A549 (cell line): Measurements from ENCODE around the gene ALDH1A1. TPM values are rescaled to one million over a fixed set of nuclear protein-coding genes. Genes with fewer than 3 reads are reported as not detected.

Source experiments
- ATAC-seq, 2 experiments: fragments of 200-7000 bp in 1 of 2; fragments of >200 bp in 1 of 2; cut with Nextera tagmentation in 1 of 2; cut with Tn5 transposase in 1 of 2; 3 replicates each; pipeline versions ENCODE4 v1.8.0 to v1.9.1; 2018 to 2020; ENCODE audit warnings: mild to moderate bottlenecking in 1 of 2, moderate library complexity in 1 of 2
- CTCF ChIA-PET: fragments of 300-600 bp; sonication (Branson Sonifier 250); formaldehyde crosslinking; extraction: SDS; loops from one replicate; lab custom pipeline; 2021; ENCODE audit warnings: antibody characterized with exemption, inconsistent platforms; lab: Yijun Ruan, JAX
- POLR2A ChIA-PET: fragments of 350-600 bp; formaldehyde crosslinking; extraction: SDS; loops from one replicate; lab custom pipeline; 2021; ENCODE audit warnings: antibody characterized with exemption, inconsistent platforms; lab: Yijun Ruan, JAX
- DNase-seq, 2 experiments: peaks; one replicate each; pipeline versions ENCODE4 v3.0.0 to v3.0.0-alpha.2; 2011 to 2016; ENCODE audit warnings: low read depth in 1 of 2, low spot score in 1 of 2
- FAIRE-seq: peaks from 2 replicates; lab custom pipeline; 2011; peaks lifted over from hg19 to GRCh38; lab: Jason Lieb, UNC
- H3K27ac ChIP-seq, 2 experiments: fragments of >200 bp; sonication (Bioruptor Twin); formaldehyde crosslinking; 3 replicates each; pipeline ENCODE4 v1.5.1; 2016 to 2017
- H3K4me1 ChIP-seq: fragments of >200 bp; sonication (Bioruptor Twin); formaldehyde crosslinking; 3 replicates; pipeline ENCODE4 v1.6.1; 2016
- H3K4me2 ChIP-seq: fragments of >200 bp; sonication (Bioruptor Twin); formaldehyde crosslinking; 3 replicates; pipeline ENCODE4 v1.6.1; 2016
- H3K4me3 ChIP-seq: fragments of >200 bp; sonication (Bioruptor Twin); formaldehyde crosslinking; 3 replicates; pipeline ENCODE4 v1.5.1; 2016
- H3K9me3 ChIP-seq: fragments of >200 bp; sonication (Bioruptor Twin); formaldehyde crosslinking; 3 replicates; pipeline ENCODE4 v1.6.1; 2016
- CEBPB ChIP-seq, 2 experiments: fragments of >200 bp in 1 of 2; sonication (Bioruptor Twin) in 1 of 2; formaldehyde crosslinking in 1 of 2; IDR thresholded peaks; 2 replicates each; pipeline ENCODE4 v1.6.1; 2012 to 2016
- EHF ChIP-seq: fragments of 250-450 bp; sonication (Bioruptor Pico); IDR thresholded peaks from 2 replicates; pipeline ENCODE4 v1.5.0; 2020; ENCODE audit warnings: mild to moderate bottlenecking
- EP300 ChIP-seq, 2 experiments: fragments of >200 bp; sonication (Bioruptor Twin); formaldehyde crosslinking; IDR thresholded peaks; 2 replicates in 1 of 2; 3 replicates in 1 of 2; pipeline ENCODE4 v1.6.1; 2016 to 2017
- ESRRA ChIP-seq: fragments of 150-350 bp; IDR thresholded peaks from 2 replicates; pipeline ENCODE4 v1.6.1; 2014; ENCODE audit warnings: mild to moderate bottlenecking, low read length, borderline replicate concordance
- FOSB ChIP-seq: fragments of 250-450 bp; sonication (Bioruptor Pico); IDR thresholded peaks from 2 replicates; pipeline ENCODE4 v1.5.0; 2020; ENCODE audit warnings: mild to moderate bottlenecking, moderate library complexity
- FOSL2 ChIP-seq, 2 experiments: fragments of 450-650 bp in 1 of 2; fragments of >200 bp in 1 of 2; sonication (Bioruptor Twin) in 1 of 2; formaldehyde crosslinking; IDR thresholded peaks; 2 replicates each; pipeline versions ENCODE4 v1.5.0 to v1.6.1; 2016 to 2020; ENCODE audit warnings: mild to moderate bottlenecking in 1 of 2, moderate library complexity in 1 of 2
- FOXS1 ChIP-seq: fragments of 250-450 bp; sonication (Bioruptor Pico); IDR thresholded peaks from 2 replicates; pipeline ENCODE4 v1.5.0; 2020; ENCODE audit warnings: mild to moderate bottlenecking, moderate library complexity
- GATA3 ChIP-seq: IDR thresholded peaks from 2 replicates; pipeline ENCODE4 v1.6.1; 2012; ENCODE audit warnings: borderline replicate concordance
- HEYL ChIP-seq: fragments of 250-450 bp; sonication (Bioruptor Pico); IDR thresholded peaks from 2 replicates; pipeline ENCODE4 v1.8.0; 2021; ENCODE audit warnings: mild to moderate bottlenecking, moderate library complexity
- HOXA7 ChIP-seq: fragments of 250-450 bp; sonication (Bioruptor Pico); IDR thresholded peaks from 2 replicates; pipeline ENCODE4 v1.5.0; 2020; ENCODE audit warnings: mild to moderate bottlenecking, moderate library complexity
- HOXB13 ChIP-seq: fragments of 250-450 bp; sonication (Bioruptor Pico); IDR thresholded peaks from 2 replicates; pipeline ENCODE4 v1.5.0; 2020; ENCODE audit warnings: low read depth, mild to moderate bottlenecking, moderate library complexity
- HOXB5 ChIP-seq: fragments of 250-450 bp; sonication (Bioruptor Pico); IDR thresholded peaks from 2 replicates; pipeline ENCODE4 v1.5.0; 2020; ENCODE audit warnings: mild to moderate bottlenecking, moderate library complexity
- JUNB ChIP-seq: fragments of >200 bp; sonication (Bioruptor Twin); formaldehyde crosslinking; IDR thresholded peaks from 2 replicates; pipeline ENCODE4 v1.6.1; 2016
- KDM1A ChIP-seq: fragments of 200-600 bp; sonication (generic); IDR thresholded peaks from 2 replicates; pipeline ENCODE4 v1.6.1; 2016; ENCODE audit warnings: low read depth, mild to moderate bottlenecking
- KDM5A ChIP-seq: fragments of 200-600 bp; sonication (generic); IDR thresholded peaks from 2 replicates; pipeline ENCODE4 v1.6.1; 2016; ENCODE audit warnings: antibody characterized with exemption, mild to moderate bottlenecking
- NPAS2 ChIP-seq: fragments of 250-450 bp; sonication (Bioruptor Pico); IDR thresholded peaks from 2 replicates; pipeline ENCODE4 v1.8.0; 2022; ENCODE audit warnings: mild to moderate bottlenecking, moderate library complexity, borderline replicate concordance
- NR3C1 ChIP-seq: fragments of >200 bp; sonication (Bioruptor Twin); formaldehyde crosslinking; IDR thresholded peaks from 3 replicates; pipeline ENCODE4 v1.6.1; 2017
- POLR2AphosphoS2 ChIP-seq: conservative IDR thresholded peaks from 2 replicates; pipeline ENCODE4 v1.6.1; 2012; ENCODE audit warnings: low read length, improper control_type of control experiment, inconsistent platforms
- RARB ChIP-seq: fragments of 250-450 bp; sonication (Bioruptor Pico); IDR thresholded peaks from 2 replicates; pipeline ENCODE4 v1.8.0; 2021; ENCODE audit warnings: mild to moderate bottlenecking, moderate library complexity
- RCOR1 ChIP-seq: fragments of 150-350 bp; IDR thresholded peaks from 2 replicates; pipeline ENCODE4 v1.6.1; 2014; ENCODE audit warnings: antibody characterized with exemption, low read length, low read depth
- RFX5 ChIP-seq: fragments of 450-650 bp; IDR thresholded peaks from 2 replicates; pipeline ENCODE4 v1.7.1; 2014; ENCODE audit warnings: antibody characterized with exemption, mild to moderate bottlenecking, moderate library complexity
- SREBF2 ChIP-seq: fragments of 450-650 bp; IDR thresholded peaks from 2 replicates; pipeline ENCODE4 v1.6.1; 2014; ENCODE audit warnings: mild to moderate bottlenecking, moderate library complexity
- TFCP2L1 ChIP-seq: fragments of 250-450 bp; sonication (Bioruptor Pico); IDR thresholded peaks from 2 replicates; pipeline ENCODE4 v1.5.0; 2021; ENCODE audit warnings: mild to moderate bottlenecking
- ZNF302 ChIP-seq: fragments of 250-450 bp; sonication (Bioruptor Pico); IDR thresholded peaks from 2 replicates; pipeline ENCODE4 v1.9.0; 2021; ENCODE audit warnings: inconsistent platforms, mild to moderate bottlenecking, moderate library complexity
- ZSCAN20 ChIP-seq: fragments of 250-450 bp; sonication (Bioruptor Pico); IDR thresholded peaks from 2 replicates; pipeline ENCODE4 v1.8.0; 2022; ENCODE audit warnings: mild to moderate bottlenecking, moderate library complexity
- WGBS: methylation state at CpG from one replicate; pipeline ENCODE4 v1.1.6; 2017; ENCODE audit errors: missing lambda C conversion rate; 5-methylcytosine and 5-hydroxymethylcytosine counted together
- polyA plus RNA-seq, 4 experiments: library from polyadenylated mRNA; depleted of rRNA in 3 of 4; stranded (reverse); fragments of >200 nt; fragmentation: RNase III in 1 of 4; extraction: RNeasy Plus Mini Kit Qiagen cat#74134 plus additional on column Dnase treatment in 1 of 4; gene quantifications; 2 replicates in 3 of 4; 3 replicates in 1 of 4; pipeline ENCODE4 v1.2.3, GENCODE V29; 2011 to 2017
- TF ChIP-seq, protein P1 (sequence below): fragments of 450-650 bp; IDR thresholded peaks from 2 replicates; pipeline ENCODE4 v1.6.1; 2014; ENCODE audit warnings: antibody characterized with exemption
- TF ChIP-seq, protein P2 (sequence below): fragments of >200 bp; sonication (Bioruptor Twin); formaldehyde crosslinking; IDR thresholded peaks from 3 replicates; pipeline ENCODE4 v1.6.1; 2016
- TF ChIP-seq, protein P3 (sequence below): fragments of 250-450 bp; sonication (Bioruptor Pico); IDR thresholded peaks from 2 replicates; pipeline ENCODE4 v1.5.0; 2020; ENCODE audit warnings: low read depth, mild to moderate bottlenecking, moderate library complexity

ALDH1A1 gene
- polyA plus RNA-seq, 2 of the 4 experiments (the other 2 are of a cell fraction), result 8,617 to 9,987 TPM

DNA sequence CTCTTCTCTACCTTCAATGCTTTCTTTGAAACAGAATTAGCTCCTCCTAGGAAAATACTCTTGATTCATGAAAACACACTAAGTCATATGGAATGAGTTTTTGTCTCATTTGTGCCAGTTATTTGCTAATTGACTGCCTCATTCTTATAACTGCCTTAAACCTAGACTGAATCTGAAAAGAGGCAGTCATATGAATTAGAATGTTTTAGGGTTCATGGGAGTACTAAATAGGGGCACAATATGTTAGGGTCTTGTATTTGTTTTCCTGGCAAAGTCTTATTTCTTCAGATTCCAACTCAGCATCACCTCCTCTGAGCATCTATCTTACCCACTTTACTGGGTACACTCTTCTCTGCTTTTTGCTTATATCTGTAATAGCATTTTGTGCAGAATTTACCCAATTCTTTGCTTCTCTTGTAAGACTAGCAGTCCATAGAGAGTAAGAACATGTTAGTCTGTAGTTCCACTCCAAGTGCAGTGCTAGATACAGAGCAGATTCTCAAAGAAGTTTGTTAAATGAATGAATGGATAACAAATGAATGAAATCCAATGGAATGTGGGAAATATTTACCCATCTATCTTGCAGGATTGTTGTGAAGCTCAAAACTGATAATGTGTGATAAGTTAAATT is 43.9 kb upstream of the ALDH1A1 start:
- H3K9me3 ChIP-seq, result peaks cover 9% of the 10 kb centered on the region; the same call in 1 of the 3 replicates
- H3K4me2 ChIP-seq, result peak overlapping the region; percentile 89
- ChIA-PET CTCF (interaction anchor here (0.6 to 2.2 kb wide), 8 partner anchors 10 to 139 kb away, joined by 3 to 8 read pairs (median 4); no protein-coding TSS in a partner anchor), POLR2A (interaction anchor here (1.1 to 1.9 kb wide), 6 partner anchors 9 to 48 kb away, joined by 3 to 7 read pairs (median 5); no protein-coding TSS in a partner anchor)
- H3K27ac ChIP-seq, result peak overlapping the region; percentile 95 to 98
- ATAC-seq (peak; percentile 21 to 35; a peak in 5 of 6 replicates), DNase-seq (no peak), FAIRE-seq (no peak)
- H3K4me1 ChIP-seq, result peaks cover 64% of the 10 kb centered on the region
- H3K4me3 ChIP-seq, result peak overlapping the region; percentile 31
- 0 out of 2 replicates have a peak, but pooled peaks have one; percentile 20 for TF ChIP-seq HOXB13
- peak; percentile 79 for TF ChIP-seq RARB (CRISPR knock-in tag)
- TF ChIP-seq HEYL (CRISPR knock-in tag), result 0 out of 2 replicates have a peak, but pooled peaks have one; percentile 10
- TF ChIP-seq SREBF2, result no peak
- TF ChIP-seq EHF (CRISPR knock-in tag), result peak; percentile 29; the same call in 1 of the 2 replicates
- TF ChIP-seq ESRRA, result no peak
- TF ChIP-seq POLR2AphosphoS2, result no peak
- peak; percentile 24; the same call in 1 of the 2 replicates for TF ChIP-seq ZNF302 (CRISPR knock-in tag)
- no peak for TF ChIP-seq CEBPB (IDR thresholded peaks at IDR 0.05)
- TF ChIP-seq HOXA7 (CRISPR knock-in tag), result peak; percentile 88
- no peak for TF ChIP-seq KDM5A
- TF ChIP-seq HOXB5 (CRISPR knock-in tag), result no peak; the same call in 1 of the 2 replicates
- TF ChIP-seq FOXS1 (CRISPR knock-in tag), result 0 out of 2 replicates have a peak, but pooled peaks have one; percentile 29
- TF ChIP-seq, protein P1, sequence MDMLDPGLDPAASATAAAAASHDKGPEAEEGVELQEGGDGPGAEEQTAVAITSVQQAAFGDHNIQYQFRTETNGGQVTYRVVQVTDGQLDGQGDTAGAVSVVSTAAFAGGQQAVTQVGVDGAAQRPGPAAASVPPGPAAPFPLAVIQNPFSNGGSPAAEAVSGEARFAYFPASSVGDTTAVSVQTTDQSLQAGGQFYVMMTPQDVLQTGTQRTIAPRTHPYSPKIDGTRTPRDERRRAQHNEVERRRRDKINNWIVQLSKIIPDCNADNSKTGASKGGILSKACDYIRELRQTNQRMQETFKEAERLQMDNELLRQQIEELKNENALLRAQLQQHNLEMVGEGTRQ, result no peak
- TF ChIP-seq, protein P2, sequence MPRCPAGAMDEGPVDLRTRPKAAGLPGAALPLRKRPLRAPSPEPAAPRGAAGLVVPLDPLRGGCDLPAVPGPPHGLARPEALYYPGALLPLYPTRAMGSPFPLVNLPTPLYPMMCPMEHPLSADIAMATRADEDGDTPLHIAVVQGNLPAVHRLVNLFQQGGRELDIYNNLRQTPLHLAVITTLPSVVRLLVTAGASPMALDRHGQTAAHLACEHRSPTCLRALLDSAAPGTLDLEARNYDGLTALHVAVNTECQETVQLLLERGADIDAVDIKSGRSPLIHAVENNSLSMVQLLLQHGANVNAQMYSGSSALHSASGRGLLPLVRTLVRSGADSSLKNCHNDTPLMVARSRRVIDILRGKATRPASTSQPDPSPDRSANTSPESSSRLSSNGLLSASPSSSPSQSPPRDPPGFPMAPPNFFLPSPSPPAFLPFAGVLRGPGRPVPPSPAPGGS, result no peak
- peak; percentile 65 for TF ChIP-seq TFCP2L1 (CRISPR knock-in tag)
- TF ChIP-seq KDM1A, result no peak
- TF ChIP-seq FOSB (CRISPR knock-in tag), result peak; percentile 93
- TF ChIP-seq FOSL2 (IDR thresholded peaks at IDR 0.05), result no peak
- peak; percentile 62; the same call in 1 of the 2 replicates for TF ChIP-seq FOSL2 (CRISPR knock-in tag; IDR thresholded peaks at IDR 0.05)

DNA sequence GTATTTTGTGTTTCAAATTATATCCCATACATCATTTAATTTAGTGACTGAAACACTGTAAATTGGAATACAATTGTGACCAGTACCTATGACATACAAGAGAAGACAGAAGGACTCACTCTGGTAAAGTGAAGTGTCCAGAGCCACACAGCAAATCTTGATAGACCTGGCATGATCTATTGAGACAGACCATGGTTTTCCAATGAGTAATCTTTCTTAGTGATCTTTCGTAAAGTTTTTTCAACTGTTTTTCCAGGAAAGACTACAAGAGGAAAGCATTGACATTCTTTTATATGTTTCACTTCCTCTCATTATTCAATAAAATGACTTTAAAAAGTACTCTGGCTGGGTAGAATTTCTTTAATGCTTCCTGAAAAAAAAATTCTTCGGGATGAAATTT is 43.3 kb upstream of the ALDH1A1 start:
- Histone ChIP-seq H3K4me1 (peaks cover 71% of the 10 kb centered on the region), H3K4me3 (peak overlapping the region; percentile 6; the same call in 1 of the 3 replicates), H3K9me3 (peaks cover 9% of the 10 kb centered on the region; the same call in 1 of the 3 replicates), H3K4me2 (peak overlapping the region; percentile 89), H3K27ac (peak overlapping the region; percentile 95 to 98)
- FAIRE-seq (no peak), ATAC-seq (peak; percentile 47 to 58; a peak in 3 of 6 replicates), DNase-seq (peak; percentile 28 to 82)
- 2% methylated on average over 2 of the region's 2 CpGs for WGBS
- TF ChIP-seq HOXB5 (CRISPR knock-in tag), result peak; percentile 86
- TF ChIP-seq ZSCAN20 (CRISPR knock-in tag), result peak; percentile 6; the same call in 1 of the 2 replicates
- TF ChIP-seq, protein P3, sequence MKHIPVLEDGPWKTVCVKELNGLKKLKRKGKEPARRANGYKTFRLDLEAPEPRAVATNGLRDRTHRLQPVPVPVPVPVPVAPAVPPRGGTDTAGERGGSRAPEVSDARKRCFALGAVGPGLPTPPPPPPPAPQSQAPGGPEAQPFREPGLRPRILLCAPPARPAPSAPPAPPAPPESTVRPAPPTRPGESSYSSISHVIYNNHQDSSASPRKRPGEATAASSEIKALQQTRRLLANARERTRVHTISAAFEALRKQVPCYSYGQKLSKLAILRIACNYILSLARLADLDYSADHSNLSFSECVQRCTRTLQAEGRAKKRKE (CRISPR knock-in tag), result 0 out of 2 replicates have a peak, but pooled peaks have one; percentile 30
- TF ChIP-seq EP300 (IDR thresholded peaks at IDR 0.05), result 0 out of 5 replicates have a peak, but pooled peaks have one; percentile 28 to 36
- no peak for TF ChIP-seq ZNF302 (CRISPR knock-in tag)
- peak; percentile 62; the same call in 1 of the 2 replicates for TF ChIP-seq EHF (CRISPR knock-in tag)
- TF ChIP-seq FOSL2 (IDR thresholded peaks at IDR 0.05), result 0 out of 2 replicates have a peak, but pooled peaks have one; percentile 41
- TF ChIP-seq FOSL2 (CRISPR knock-in tag; IDR thresholded peaks at IDR 0.05), result peak; percentile 76
- peak; percentile 34; the same call in 1 of the 2 replicates for TF ChIP-seq GATA3
- 0 out of 2 replicates have a peak, but pooled peaks have one; percentile 13 for TF ChIP-seq HEYL (CRISPR knock-in tag)
- no peak for TF ChIP-seq RCOR1
- TF ChIP-seq CEBPB (IDR thresholded peaks at IDR 0.05), result peak in 1 of 2 experiments; percentile 40; a peak in 2 of 4 replicates
- 0 out of 2 replicates have a peak, but pooled peaks have one; percentile 32 for TF ChIP-seq JUNB
- TF ChIP-seq FOXS1 (CRISPR knock-in tag), result peak; percentile 53
- TF ChIP-seq RFX5, result no peak
- no peak for TF ChIP-seq NR3C1
- TF ChIP-seq RARB (CRISPR knock-in tag), result no peak
- 0 out of 2 replicates have a peak, but pooled peaks have one; percentile 40 for TF ChIP-seq HOXA7 (CRISPR knock-in tag)
- no peak for TF ChIP-seq NPAS2 (CRISPR knock-in tag)
- ChIA-PET POLR2A (interaction anchor here (1.1 to 1.3 kb wide), 3 partner anchors 12 to 44 kb away, joined by 4 to 6 read pairs (median 5); no protein-coding TSS in a partner anchor), CTCF (interaction anchor here (0.6 to 2.0 kb wide), 4 partner anchors 53 to 139 kb away, joined by 3 to 6 read pairs (median 4); no protein-coding TSS in a partner anchor)
